CD4-positive, alpha-beta T cell (primary cell): ENCODE results near the gene KIF3B. TPM values are rescaled to one million over a fixed set of nuclear protein-coding genes. Genes with fewer than 3 reads are reported as not detected.
"Not testable (repeated sequence)": the region's sequence is repeated elsewhere in the genome, so short reads cannot be mapped to it uniquely, and the experiment has no call there.

Experiments
- ATAC-seq: fragments of 200-7000 bp; cut with Tn5 transposase; one replicate; pipeline ENCODE4 v1.10.0; 2022; ENCODE audit warnings: mild to moderate bottlenecking; ENCODE audit not compliant: poor library complexity
- CTCF ChIA-PET: fragments of 350-600 bp; sonication (Branson Sonifier 250); formaldehyde crosslinking; loops from one replicate; lab custom pipeline; 2021; ENCODE audit warnings: antibody characterized with exemption, inconsistent platforms; lab: Charles Lee
- POLR2A ChIA-PET: fragments of 350-600 bp; sonication (Branson Sonifier 250); formaldehyde crosslinking; loops from one replicate; lab custom pipeline; 2021; ENCODE audit warnings: antibody characterized with exemption, inconsistent platforms; lab: Charles Lee
- DNase-seq, 14 experiments: peaks; one replicate each; pipeline ENCODE4 v3.0.0-alpha.2; 2013 to 2020; ENCODE audit warnings: mixed read lengths in 2 of 14
- H3K27ac ChIP-seq, 2 donors: one replicate each; pipeline versions ENCODE4 v1.5.1 to v1.7.0; 2013; ENCODE audit warnings: low read length in 2 of 2, low read depth in 1 of 2, mild to moderate bottlenecking in 1 of 2
- H3K27me3 ChIP-seq, 2 experiments: 1 replicate in 1 of 2; 2 replicates in 1 of 2; pipeline versions ENCODE4 v1.6.1 to v1.7.0; 2013; ENCODE audit warnings: low read length in 2 of 2, control low read depth in 1 of 2, mild to moderate bottlenecking in 1 of 2, moderate library complexity in 1 of 2; ENCODE audit not compliant: insufficient read depth in 2 of 2, control insufficient read depth in 1 of 2
- H3K36me3 ChIP-seq: one replicate; pipeline ENCODE4 v1.6.1; 2013; ENCODE audit warnings: low read length, control low read depth; ENCODE audit not compliant: insufficient read depth
- H3K4me1 ChIP-seq: one replicate; pipeline ENCODE4 v1.6.1; 2013; ENCODE audit warnings: low read length, control low read depth; ENCODE audit not compliant: insufficient read depth
- H3K4me3 ChIP-seq: one replicate; pipeline ENCODE4 v1.5.1; 2013; ENCODE audit warnings: mild to moderate bottlenecking, low read length, moderate library complexity
- H3K9me3 ChIP-seq, 2 experiments: 1 replicate in 1 of 2; 2 replicates in 1 of 2; pipeline versions ENCODE4 v1.6.1 to v1.7.0; 2013; ENCODE audit warnings: low read length in 2 of 2, mild to moderate bottlenecking in 2 of 2, control low read depth in 1 of 2, moderate library complexity in 1 of 2; ENCODE audit not compliant: control insufficient read depth in 1 of 2, insufficient read depth in 1 of 2
- H3K27ac Mint-ChIP-seq: one replicate; pipeline ENCODE4 v1.8.0; 2020; ENCODE audit warnings: mixed read lengths
- H3K27me3 Mint-ChIP-seq: one replicate; pipeline ENCODE4 v1.8.0; 2021; ENCODE audit warnings: mixed read lengths
- H3K36me3 Mint-ChIP-seq: one replicate; pipeline ENCODE4 v1.8.0; 2021; ENCODE audit warnings: low read depth, mixed read lengths
- H3K4me1 Mint-ChIP-seq: one replicate; pipeline ENCODE4 v1.8.0; 2021; ENCODE audit warnings: low read depth, mixed read lengths
- H3K4me3 Mint-ChIP-seq: one replicate; pipeline ENCODE4 v1.8.0; 2020; ENCODE audit warnings: mild to moderate bottlenecking, mixed read lengths
- H3K9me3 Mint-ChIP-seq: one replicate; pipeline ENCODE4 v1.8.0; 2020; ENCODE audit warnings: mixed read lengths
- intact Hi-C, 2 experiments: fragments of 100-400 bp; cut with DNase I in 1 of 2; cut with micrococcal nuclease in 1 of 2; formaldehyde crosslinking; loops; one replicate each; pipeline versions ENCODE4 v1.15.1 to v1.9.0; 2023 to 2025; cut with DNase I, micrococcal nuclease
- total RNA-seq, 174 experiments: library from RNA in 2 of 174; stranded (reverse) in 2 of 174; gene quantifications; one replicate each; pipeline ENCODE4 v1.2.3 and lab custom pipeline; 2021 to 2026
- TF ChIP-seq, protein P1 (sequence below): fragments of 200-600 bp; IDR thresholded peaks from one replicate; pipeline ENCODE4 v1.8.0; 2022; ENCODE audit warnings: antibody characterized with exemption, mild to moderate bottlenecking

The KIF3B gene
- total RNA-seq, 2 experiments from 2014 or later: 7.3 TPM

DNA sequence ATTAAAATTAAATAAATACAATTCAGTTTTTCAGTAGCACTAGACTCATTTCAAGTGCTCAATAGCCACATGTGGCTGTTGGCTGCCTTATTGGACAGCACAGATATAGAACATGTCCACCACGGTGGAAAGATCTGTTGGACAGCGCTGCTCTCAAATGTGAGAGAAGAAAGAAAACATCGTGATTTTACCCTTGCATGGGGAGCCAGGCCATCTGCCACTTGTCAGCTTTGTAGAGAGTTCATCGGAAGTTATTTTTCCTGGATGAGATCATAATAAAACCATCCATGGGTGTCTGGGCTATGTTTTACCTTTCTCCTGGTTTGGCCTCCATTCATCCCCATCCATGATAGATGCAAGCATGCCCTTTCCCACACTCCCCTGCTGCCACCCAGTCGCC is 5.8 kb upstream of the KIF3B start:
- no peak for DNase-seq
- no peaks in the 10 kb centered on the region for H3K4me1 ChIP-seq
- H3K9me3 Mint-ChIP-seq: no peaks in the 10 kb centered on the region
- H3K4me3 Mint-ChIP-seq: no peak overlapping the region
- H3K27ac Mint-ChIP-seq: no peak overlapping the region
- H3K36me3 ChIP-seq: no peaks in the 10 kb centered on the region
- intact Hi-C loops: no loop called here
- no peaks in the 10 kb centered on the region for H3K27me3 Mint-ChIP-seq
- ATAC-seq: no peak
- H3K27ac ChIP-seq: no peak overlapping the region
- peaks cover 10% of the 10 kb centered on the region for H3K4me1 Mint-ChIP-seq
- H3K36me3 Mint-ChIP-seq: no peaks in the 10 kb centered on the region
- H3K4me3 ChIP-seq: no peak overlapping the region
- ChIA-PET POLR2A (no interaction called here), CTCF (interaction anchor here (0.7 kb wide), 1 partner anchor 541 kb away, joined by 3 read pairs; no protein-coding TSS in a partner anchor)
- no peaks in the 10 kb centered on the region for H3K27me3 ChIP-seq
- H3K9me3 ChIP-seq: no peaks in the 10 kb centered on the region
- TF ChIP-seq, protein P1, sequence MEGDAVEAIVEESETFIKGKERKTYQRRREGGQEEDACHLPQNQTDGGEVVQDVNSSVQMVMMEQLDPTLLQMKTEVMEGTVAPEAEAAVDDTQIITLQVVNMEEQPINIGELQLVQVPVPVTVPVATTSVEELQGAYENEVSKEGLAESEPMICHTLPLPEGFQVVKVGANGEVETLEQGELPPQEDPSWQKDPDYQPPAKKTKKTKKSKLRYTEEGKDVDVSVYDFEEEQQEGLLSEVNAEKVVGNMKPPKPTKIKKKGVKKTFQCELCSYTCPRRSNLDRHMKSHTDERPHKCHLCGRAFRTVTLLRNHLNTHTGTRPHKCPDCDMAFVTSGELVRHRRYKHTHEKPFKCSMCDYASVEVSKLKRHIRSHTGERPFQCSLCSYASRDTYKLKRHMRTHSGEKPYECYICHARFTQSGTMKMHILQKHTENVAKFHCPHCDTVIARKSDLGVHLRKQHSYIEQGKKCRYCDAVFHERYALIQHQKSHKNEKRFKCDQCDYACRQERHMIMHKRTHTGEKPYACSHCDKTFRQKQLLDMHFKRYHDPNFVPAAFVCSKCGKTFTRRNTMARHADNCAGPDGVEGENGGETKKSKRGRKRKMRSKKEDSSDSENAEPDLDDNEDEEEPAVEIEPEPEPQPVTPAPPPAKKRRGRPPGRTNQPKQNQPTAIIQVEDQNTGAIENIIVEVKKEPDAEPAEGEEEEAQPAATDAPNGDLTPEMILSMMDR: no peak

DNA sequence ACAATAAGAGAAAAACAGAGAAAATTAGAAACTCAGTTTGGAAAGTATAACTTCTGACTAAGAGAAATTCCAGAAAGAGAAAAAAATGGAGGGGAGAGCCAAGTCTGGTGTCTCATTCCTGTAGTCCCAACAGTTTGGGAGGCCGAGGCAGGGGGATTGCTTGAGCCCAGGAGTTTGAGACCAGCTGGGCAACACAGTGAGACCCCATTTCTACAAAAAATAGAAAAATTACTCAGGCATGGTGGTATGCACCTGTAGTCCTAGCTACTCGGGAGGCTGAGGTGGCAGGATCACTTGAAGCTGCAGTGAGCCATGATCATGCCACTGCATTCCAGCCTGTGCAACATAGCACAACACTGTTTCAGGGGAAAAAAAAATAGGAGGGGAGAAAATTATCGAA is 3.1 kb upstream of the KIF3B start:
- Mint-ChIP-seq H3K27ac (no peak overlapping the region), H3K36me3 (no peaks in the 10 kb centered on the region), H3K9me3 (no peaks in the 10 kb centered on the region), H3K27me3 (no peaks in the 10 kb centered on the region), H3K4me3 (peak overlapping the region; percentile 34), H3K4me1 (peaks cover 32% of the 10 kb centered on the region)
- Histone ChIP-seq H3K4me3 (no peak overlapping the region), H3K27ac (no peak overlapping the region), H3K4me1 (peaks cover 23% of the 10 kb centered on the region), H3K36me3 (no peaks in the 10 kb centered on the region), H3K27me3 (no peaks in the 10 kb centered on the region), H3K9me3 (no peaks in the 10 kb centered on the region)
- POLR2A ChIA-PET: no interaction called here
- CTCF ChIA-PET: interaction anchor here (1.2 kb wide), 1 partner anchor 46 kb away, joined by 3 read pairs; no protein-coding TSS in a partner anchor
- DNase-seq (no peak), ATAC-seq (no peak)
- intact Hi-C loops: no loop called here
- TF ChIP-seq, protein P1: no peak

DNA sequence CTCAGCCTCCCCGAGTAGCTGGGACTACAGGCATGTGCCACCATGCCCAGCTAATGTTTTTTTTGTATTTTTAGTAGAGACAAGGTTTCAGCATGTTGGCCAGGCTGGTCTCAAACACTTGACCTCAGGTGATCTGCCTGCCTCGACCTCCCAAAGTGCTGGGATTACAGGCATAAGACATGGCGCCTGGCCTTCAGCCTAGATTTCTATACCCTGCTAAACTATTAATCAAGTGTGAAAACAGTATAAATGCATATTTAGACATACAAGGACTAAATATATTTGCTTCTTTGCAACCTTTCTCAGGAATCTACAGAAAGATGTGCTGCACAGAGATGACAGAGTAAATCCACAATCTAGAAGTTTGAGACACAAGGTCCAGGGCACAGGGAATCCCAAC is 2.3 kb upstream of the KIF3B start:
- ATAC-seq, H3K36me3 ChIP-seq, H3K27ac Mint-ChIP-seq, H3K27ac ChIP-seq, H3K36me3 Mint-ChIP-seq, H3K4me3 ChIP-seq, DNase-seq, H3K9me3 Mint-ChIP-seq, H3K27me3 Mint-ChIP-seq, CTCF ChIA-PET, H3K9me3 ChIP-seq, H3K27me3 ChIP-seq: not testable (repeated sequence)
- peaks cover 37% of the 10 kb centered on the region for H3K4me1 Mint-ChIP-seq
- POLR2A ChIA-PET: interaction anchor here (1.2 kb wide), 1 partner anchor 83 kb away, joined by 3 read pairs; no protein-coding TSS in a partner anchor
- H3K4me3 Mint-ChIP-seq: peak overlapping the region; percentile 59
- peaks cover 23% of the 10 kb centered on the region for H3K4me1 ChIP-seq
- intact Hi-C loops: loop anchor here in 1 of 2 experiments (5.0 kb wide), 1 partner anchor 168 kb away; the partner anchor contains the start of gene TM9SF4

DNA sequence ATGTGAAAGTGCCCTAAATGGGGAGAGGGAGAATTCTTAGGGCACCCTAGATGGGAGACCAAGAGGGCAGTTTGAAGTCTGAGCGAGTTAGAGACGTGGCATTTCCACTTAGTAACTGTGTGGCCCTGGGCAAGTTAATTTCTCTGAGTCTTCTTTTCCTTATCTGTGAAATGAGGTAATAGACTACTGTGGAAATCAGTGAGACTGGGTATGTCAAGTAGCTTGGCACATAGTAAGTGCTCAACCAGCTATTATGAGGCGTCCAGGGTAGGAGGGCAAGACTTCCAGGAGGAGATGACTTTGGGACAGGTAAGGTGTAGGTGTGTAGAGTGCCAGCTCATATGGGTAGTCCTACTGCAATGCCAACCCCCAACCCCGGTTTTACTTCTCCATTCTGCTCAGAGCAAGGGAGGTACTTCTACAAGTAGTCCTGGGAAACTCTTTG is 770 bp downstream of the KIF3B start:
- ChIA-PET POLR2A (interaction anchor here (0.9 kb wide), 1 partner anchor 79 kb away, joined by 3 read pairs; no protein-coding TSS in a partner anchor), CTCF (no interaction called here)
- DNase-seq (peak in 5 of 14 experiments; percentile 4 to 36 (median 10)), ATAC-seq (peak; percentile 32)
- Mint-ChIP-seq H3K9me3 (no peaks in the 10 kb centered on the region), H3K4me1 (peaks cover 46% of the 10 kb centered on the region), H3K4me3 (peak overlapping the region; percentile 92), H3K36me3 (peaks cover 11% of the 10 kb centered on the region), H3K27ac (peak overlapping the region; percentile 85), H3K27me3 (no peaks in the 10 kb centered on the region)
- peaks cover 6% of the 10 kb centered on the region for H3K36me3 ChIP-seq
- peak overlapping the region; percentile 95 for H3K4me3 ChIP-seq
- peak overlapping the region; percentile 76 to 88 for H3K27ac ChIP-seq
- H3K4me1 ChIP-seq: peaks cover 29% of the 10 kb centered on the region
- TF ChIP-seq, protein P1: no peak
- no peaks in the 10 kb centered on the region for H3K9me3 ChIP-seq
- intact Hi-C loops: loop anchor here in 1 of 2 experiments (5.0 kb wide), 1 partner anchor 171 kb away; the partner anchor contains the start of gene TM9SF4
- no peaks in the 10 kb centered on the region for H3K27me3 ChIP-seq
